A673 (cell line): ENCODE data around the gene PSMB11. TPM values are rescaled to one million over a fixed set of nuclear protein-coding genes. Genes with fewer than 3 reads are reported as not detected.
A peak's percentile ranks its signal among the peaks of the same experiment; 100 is the strongest.

Experiments
- BruUV-seq: library from RNA; stranded (reverse); fragments of 400-500 nt; replicated peaks from 2 replicates; lab custom pipeline; 2021; lab: Mats Ljungman, UMichigan
- CTCF ChIA-PET: fragments of 300-600 bp; sonication (Branson Sonifier 250); formaldehyde crosslinking; loops from one replicate; lab custom pipeline; 2022; ENCODE audit warnings: antibody characterized with exemption; lab: Charles Lee
- POLR2A ChIA-PET: fragments of 300-600 bp; sonication (Branson Sonifier 250); formaldehyde crosslinking; loops from one replicate; lab custom pipeline; 2022; ENCODE audit warnings: antibody characterized with exemption; ENCODE audit not compliant: low non-redundant PET; lab: Charles Lee
- DNase-seq: peaks from one replicate; pipeline ENCODE4 v3.0.0-alpha.2; 2015; ENCODE audit warnings: low spot score
- H3K27ac ChIP-seq: fragments of 200-600 bp; sonication (generic); 2 replicates; pipeline ENCODE4 v1.5.1; 2016; ENCODE audit warnings: mixed run types, low read depth, mild to moderate bottlenecking, mixed read lengths, antibody characterized with exemption, low read length; ENCODE audit not compliant: poor library complexity, severe bottlenecking
- H3K27me3 ChIP-seq: fragments of 200-600 bp; sonication (generic); replicated peaks from 2 replicates; pipeline ENCODE4 v1.6.1; 2017; ENCODE audit warnings: mixed run types, low read depth, mild to moderate bottlenecking, mixed read lengths, antibody characterized with exemption, low read length; ENCODE audit not compliant: insufficient read depth, poor library complexity
- H3K36me3 ChIP-seq: fragments of 200-600 bp; sonication (generic); 2 replicates; pipeline ENCODE4 v1.6.1; 2016; ENCODE audit warnings: mixed run types, mild to moderate bottlenecking, mixed read lengths, antibody characterized with exemption, low read length; ENCODE audit not compliant: insufficient read depth, poor library complexity, severe bottlenecking
- H3K4me1 ChIP-seq: fragments of 200-600 bp; sonication (generic); 2 replicates; pipeline ENCODE4 v1.6.1; 2017; ENCODE audit warnings: mixed run types, mild to moderate bottlenecking, mixed read lengths, antibody characterized with exemption, low read length; ENCODE audit not compliant: insufficient read depth, poor library complexity, severe bottlenecking
- H3K4me3 ChIP-seq: fragments of 200-600 bp; sonication (generic); 2 replicates; pipeline ENCODE4 v1.5.1; 2016; ENCODE audit warnings: low read depth, mixed run types, mild to moderate bottlenecking, mixed read lengths, low read length; ENCODE audit not compliant: poor library complexity, severe bottlenecking
- H3K9me3 ChIP-seq: fragments of 200-600 bp; sonication (generic); 2 replicates; pipeline ENCODE4 v1.6.1; 2016; ENCODE audit warnings: mixed run types, low read depth, mild to moderate bottlenecking, mixed read lengths, antibody characterized with exemption, low read length; ENCODE audit not compliant: poor library complexity, severe bottlenecking
- EZH2 ChIP-seq: fragments of 200-600 bp; sonication (generic); IDR thresholded peaks from 2 replicates; pipeline ENCODE4 v1.6.1; 2017; ENCODE audit warnings: borderline replicate concordance, low read depth, mild to moderate bottlenecking, mixed read lengths, antibody characterized with exemption, low read length; ENCODE audit not compliant: poor library complexity, severe bottlenecking
- intact Hi-C: fragments of 100-400 bp; cut with micrococcal nuclease; formaldehyde crosslinking; loops from one replicate; pipeline ENCODE4 v1.10.0; 2022; ENCODE audit not compliant: unreplicated experiment
- total RNA-seq: library from RNA; stranded (reverse); gene quantifications from 2 replicates; pipeline ENCODE4 v1.2.3, GENCODE V29; 2021
- TF ChIP-seq, protein P1 (sequence below): fragments of 300-800, 200-600 bp; sonication (generic); conservative IDR thresholded peaks from 2 replicates; pipeline ENCODE4 v1.5.1; 2017; ENCODE audit warnings: low read depth, mild to moderate bottlenecking, antibody characterized with exemption, low read length, moderate library complexity, mixed read lengths

The PSMB11 gene
- total RNA-seq, 1 experiment from 2014 or later: not detected

DNA sequence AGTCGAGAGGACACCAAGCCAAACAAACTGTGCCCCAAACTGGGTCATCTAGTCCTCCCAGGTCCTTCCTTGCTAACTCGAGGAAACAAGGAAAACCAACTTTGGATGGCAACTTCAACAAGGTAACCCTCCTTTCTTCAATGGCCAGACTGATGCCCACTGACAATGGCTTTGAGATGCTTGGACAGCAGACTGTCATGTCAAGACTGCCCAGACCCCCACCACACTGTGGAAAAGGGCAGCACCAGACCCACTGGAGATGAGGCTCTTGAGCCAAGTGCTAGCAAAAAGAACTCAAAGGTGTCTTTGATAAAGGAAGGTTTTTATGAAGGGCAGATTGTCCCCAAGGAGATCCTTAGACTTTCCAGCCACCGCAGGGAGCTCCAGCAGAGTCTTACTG lies 24.4 kb downstream of the PSMB11 start:
- Histone ChIP-seq H3K27ac (peak overlapping the region; percentile 29), H3K4me3 (no peak overlapping the region), H3K4me1 (peaks cover 36% of the 10 kb centered on the region), H3K27me3 (no peaks in the 10 kb centered on the region), H3K36me3 (peaks cover 79% of the 10 kb centered on the region), H3K9me3 (no peaks in the 10 kb centered on the region)
- ChIA-PET POLR2A (no interaction called here), CTCF (no interaction called here)
- no peak for TF ChIP-seq EZH2
- TF ChIP-seq, protein P1, sequence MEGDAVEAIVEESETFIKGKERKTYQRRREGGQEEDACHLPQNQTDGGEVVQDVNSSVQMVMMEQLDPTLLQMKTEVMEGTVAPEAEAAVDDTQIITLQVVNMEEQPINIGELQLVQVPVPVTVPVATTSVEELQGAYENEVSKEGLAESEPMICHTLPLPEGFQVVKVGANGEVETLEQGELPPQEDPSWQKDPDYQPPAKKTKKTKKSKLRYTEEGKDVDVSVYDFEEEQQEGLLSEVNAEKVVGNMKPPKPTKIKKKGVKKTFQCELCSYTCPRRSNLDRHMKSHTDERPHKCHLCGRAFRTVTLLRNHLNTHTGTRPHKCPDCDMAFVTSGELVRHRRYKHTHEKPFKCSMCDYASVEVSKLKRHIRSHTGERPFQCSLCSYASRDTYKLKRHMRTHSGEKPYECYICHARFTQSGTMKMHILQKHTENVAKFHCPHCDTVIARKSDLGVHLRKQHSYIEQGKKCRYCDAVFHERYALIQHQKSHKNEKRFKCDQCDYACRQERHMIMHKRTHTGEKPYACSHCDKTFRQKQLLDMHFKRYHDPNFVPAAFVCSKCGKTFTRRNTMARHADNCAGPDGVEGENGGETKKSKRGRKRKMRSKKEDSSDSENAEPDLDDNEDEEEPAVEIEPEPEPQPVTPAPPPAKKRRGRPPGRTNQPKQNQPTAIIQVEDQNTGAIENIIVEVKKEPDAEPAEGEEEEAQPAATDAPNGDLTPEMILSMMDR: no peak
- intact Hi-C loops: no loop called here
- DNase-seq: no peak
- no TSS peak for BruUV-seq

DNA sequence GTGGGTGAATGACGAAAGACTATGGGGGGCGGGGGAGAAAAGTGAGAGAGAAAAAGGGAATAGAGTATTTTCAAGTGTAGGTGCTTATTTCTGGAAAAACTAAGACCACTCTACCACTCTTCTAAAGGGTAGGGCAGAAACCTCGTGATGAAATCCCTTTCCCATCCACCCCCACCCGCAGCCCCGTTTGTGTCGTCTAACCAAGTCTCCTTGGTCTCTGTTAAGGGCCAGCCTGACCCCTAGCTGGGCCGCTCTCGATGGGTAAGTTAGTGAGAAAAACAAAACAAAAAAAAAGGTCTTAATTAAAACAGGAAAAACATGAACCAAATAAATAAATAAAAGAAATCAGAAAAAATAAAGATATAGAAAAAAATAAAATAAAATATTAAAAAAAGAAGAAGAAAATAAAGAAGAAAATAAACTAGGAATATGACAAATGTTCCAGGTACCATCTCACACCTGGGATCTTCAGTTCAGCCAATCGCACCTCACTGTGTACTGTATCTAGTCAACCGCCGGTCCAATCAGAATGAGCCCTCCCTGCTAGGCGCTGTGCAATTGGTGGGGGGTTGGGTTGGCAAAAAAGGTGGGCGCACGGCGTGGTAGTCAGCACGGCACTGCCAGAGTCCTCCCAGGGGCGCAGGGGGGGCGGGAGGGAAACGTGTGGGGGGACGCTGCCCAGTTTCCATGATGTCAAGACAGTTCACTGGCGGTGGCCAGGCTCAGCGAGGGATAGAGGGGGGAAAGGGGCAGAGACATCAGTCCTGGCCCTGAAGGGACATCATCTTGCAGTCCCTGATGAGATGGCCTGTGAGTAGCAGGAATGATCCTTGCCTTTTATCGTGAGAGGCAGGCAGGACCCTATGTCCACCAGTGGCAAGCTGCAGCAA lies 25.1 kb downstream of the PSMB11 start:
- DNase-seq: no peak
- CTCF ChIA-PET: interaction anchor here (1.9 kb wide), 1 partner anchor 53 kb away, joined by 12 read pairs; no protein-coding TSS in a partner anchor
- intact Hi-C loops: no loop called here
- POLR2A ChIA-PET: no interaction called here
- H3K36me3 ChIP-seq: peaks cover 73% of the 10 kb centered on the region
- no peak overlapping the region for H3K4me3 ChIP-seq
- peak overlapping the region; percentile 29 for H3K27ac ChIP-seq
- H3K4me1 ChIP-seq: peaks cover 38% of the 10 kb centered on the region
- no TSS peak for BruUV-seq
- no peaks in the 10 kb centered on the region for H3K27me3 ChIP-seq
- no peak for TF ChIP-seq EZH2
- TF ChIP-seq, protein P1: no peak
- H3K9me3 ChIP-seq: no peaks in the 10 kb centered on the region

DNA sequence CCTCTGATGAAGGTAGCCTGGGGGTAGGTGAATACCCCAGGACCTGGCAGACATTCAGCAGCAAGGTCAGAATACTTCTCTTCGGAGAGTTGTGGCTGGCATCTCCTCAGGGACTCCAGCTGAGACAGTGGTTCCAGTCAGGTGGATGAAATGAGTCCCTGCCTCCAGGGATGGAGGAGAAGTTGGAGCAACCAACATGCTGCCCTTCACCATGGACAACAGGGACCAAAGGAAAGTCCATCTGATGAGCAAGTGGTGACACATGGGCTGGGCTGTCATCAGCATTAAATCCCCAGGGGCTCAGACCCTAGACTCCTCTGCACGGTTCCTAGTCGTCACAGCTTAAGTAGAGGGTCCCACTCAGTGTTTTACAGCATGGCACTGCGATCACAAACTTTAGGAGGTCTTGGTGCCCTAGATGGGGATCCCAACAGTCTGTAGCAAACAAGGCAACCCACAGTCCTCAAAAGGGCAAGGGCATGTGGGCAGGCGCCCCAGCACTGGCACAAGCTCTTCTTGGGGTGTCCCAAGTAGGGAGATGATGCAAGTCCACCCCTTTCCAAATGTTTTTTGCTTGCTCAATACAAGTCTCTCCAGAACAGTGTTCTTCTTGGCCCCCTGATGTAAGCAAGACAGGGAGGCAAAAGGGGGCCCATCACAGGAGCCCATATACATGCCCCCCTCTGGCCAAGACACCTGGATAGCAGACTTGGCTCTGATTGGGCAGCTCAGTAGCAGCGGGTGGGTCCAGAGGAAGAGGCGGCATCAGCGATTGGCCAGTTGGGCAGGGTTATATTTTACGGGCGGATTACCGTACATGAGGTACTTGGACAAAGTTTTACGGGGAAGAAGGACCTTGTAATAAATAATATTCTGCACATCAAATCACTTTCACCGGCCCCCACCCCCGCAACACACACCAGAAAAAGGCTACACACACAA lies 26.1 kb downstream of the PSMB11 start:
- ChIA-PET POLR2A (interaction anchor here (0.5 kb wide), 1 partner anchor 90 kb away, joined by 3 read pairs; no protein-coding TSS in a partner anchor), CTCF (interaction anchor here (0.6 to 1.9 kb wide), 22 partner anchors 10 to 238 kb away, joined by 3 to 26 read pairs (median 6); partner anchors contain the start of genes ACIN1, AJUBA, BCL2L2 and C14orf119)
- H3K9me3 ChIP-seq: no peaks in the 10 kb centered on the region
- no TSS peak for BruUV-seq
- H3K36me3 ChIP-seq: peaks cover 73% of the 10 kb centered on the region
- intact Hi-C loops: no loop called here
- H3K4me3 ChIP-seq: peak overlapping the region; percentile 5
- H3K4me1 ChIP-seq: peaks cover 38% of the 10 kb centered on the region
- peak overlapping the region; percentile 21 for H3K27ac ChIP-seq
- DNase-seq: peak; percentile 28
- no peaks in the 10 kb centered on the region for H3K27me3 ChIP-seq
- TF ChIP-seq, protein P1: no peak
- TF ChIP-seq EZH2: no peak
